NCI-H1417 (cell line): ENCODE measurements around the gene TMEM30A.

ENCODE experiments used
- DNase-seq, 3 experiments: peaks; one replicate each; lab custom pipeline; 2025; lab: John Stamatoyannopoulos, UW

Gene TMEM30A

DNA sequence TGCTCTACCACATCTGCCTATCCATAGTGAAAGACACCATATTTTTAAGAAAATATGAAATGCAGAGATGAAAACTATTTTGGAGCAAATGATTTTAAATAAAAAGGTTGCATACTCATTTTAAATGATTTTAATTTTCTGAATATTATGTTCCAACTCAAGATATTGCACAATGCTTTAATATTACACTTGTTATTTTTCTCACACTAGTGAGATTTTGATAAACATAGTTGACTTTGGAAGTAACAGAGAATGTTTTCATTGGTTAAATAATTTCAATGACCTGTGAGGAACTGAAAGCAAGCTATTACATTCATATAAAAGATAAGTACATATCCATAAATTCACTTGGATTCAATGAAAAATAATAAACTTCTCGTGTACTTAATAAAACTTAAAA, 7.2 kb upstream of the TMEM30A start:
- DNase-seq = no peak

DNA sequence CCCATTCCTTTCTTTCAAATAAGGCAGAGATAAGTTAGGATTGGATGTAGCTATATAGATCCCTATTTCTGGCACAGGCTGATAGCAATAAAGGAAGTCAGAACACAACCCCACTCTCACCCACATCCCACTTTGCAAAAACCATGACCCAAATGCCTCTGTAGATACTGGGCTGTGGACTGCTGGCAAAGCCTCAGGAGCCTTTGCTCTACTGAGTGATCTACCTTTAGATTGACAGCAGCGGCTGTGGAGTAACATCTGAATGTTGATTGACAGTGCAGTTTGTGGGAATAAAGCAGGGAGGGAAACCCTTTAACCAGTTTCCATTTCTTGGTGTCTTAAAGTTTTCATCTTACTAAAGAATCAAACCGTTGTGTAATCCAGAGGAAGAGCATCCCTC, 6.7 kb upstream of the TMEM30A start:
- no peak for DNase-seq

DNA sequence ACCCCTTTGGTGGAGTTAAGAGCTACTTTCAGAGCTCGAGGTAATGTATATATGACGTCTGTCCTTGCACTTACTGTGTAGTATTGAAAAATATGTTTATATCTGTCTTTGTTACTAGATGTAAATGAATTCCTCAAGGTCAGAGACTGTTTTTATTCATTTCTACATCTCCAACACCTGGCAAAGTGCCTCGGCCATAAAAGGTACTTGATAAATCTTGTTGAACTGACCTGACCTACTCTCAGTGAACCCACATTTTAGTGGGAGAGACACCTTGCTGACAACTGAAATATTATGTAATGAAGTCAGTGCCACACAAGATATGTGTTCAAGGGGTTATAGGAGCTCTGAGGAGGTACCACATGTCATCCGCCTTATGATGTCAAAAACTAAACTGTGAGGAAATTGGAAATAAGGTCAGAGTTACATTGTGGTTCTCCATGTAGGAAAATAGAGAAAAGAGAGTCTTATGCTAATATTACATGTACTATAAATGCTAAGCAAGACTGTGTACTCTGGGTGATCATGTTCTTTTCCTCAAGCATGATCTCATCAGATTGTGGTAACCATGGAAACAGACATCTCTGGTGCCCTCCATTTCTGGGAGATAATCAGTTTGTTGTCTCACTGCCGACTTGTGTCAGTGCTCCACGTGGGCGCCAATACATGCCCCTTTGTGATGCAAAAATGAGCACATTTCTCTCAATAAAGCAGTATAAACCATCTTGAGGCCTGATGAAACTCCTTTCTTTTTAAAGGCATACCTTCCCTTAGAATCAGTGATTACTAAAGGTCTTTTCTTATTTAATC, 5.7 kb upstream of the TMEM30A start:
- DNase-seq = no peak

DNA sequence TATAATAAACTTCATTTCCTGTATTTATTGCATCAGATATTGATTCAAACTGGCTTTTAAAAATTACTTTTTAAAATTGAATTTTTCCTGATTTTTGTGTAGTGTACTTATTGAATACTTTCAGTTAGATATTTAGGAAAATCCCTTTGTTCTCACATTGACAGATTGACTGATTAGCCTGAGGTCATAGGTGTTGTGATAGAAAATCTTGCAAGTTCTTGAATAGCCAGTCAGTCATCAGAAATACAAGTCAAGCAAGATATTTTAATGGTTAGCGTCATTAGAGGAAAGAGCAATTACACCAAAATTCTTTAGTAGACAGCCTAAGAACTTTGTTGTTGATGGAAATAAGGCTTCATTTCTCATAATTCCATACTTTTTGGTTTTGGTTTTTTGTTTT, 3.4 kb upstream of the TMEM30A start:
- DNase-seq = no peak

DNA sequence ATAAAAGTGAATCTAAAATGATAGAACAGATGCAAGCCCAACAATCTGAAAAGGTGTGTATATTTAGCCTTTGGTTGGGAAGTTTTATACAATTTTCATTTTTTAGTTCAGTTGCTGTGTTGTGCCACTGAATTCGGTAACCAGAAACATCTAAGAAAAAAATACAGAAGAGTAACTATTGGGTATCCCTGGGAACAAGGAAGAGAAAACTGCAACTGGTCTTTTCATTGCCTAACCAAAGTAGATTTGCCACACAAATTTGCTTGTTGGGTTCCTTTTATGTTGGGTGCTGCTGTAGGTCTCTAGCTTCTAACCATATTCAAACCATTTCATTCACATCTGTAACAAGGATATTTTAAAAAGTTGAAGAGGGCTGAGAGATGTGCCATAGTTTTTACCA, 2.8 kb upstream of the TMEM30A start:
- DNase-seq = no peak

DNA sequence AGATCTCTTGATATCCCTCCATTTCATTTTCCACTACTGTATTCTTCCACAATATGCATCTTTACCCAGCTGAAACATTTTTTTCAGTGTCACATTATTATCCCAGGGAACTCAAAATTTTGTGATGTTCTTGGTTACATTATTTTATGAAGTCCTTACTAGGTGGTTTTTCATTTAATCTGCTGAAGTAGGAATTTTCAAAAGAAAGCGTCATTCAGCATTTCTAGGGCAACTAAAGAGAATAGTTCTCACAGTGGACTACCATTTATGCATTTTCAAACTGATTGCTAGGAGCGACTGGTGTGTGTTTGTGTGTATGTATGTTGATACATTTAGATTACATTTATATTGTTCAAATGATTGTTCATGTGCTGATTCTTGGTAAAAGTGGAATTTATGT, 2.4 kb upstream of the TMEM30A start:
- no peak for DNase-seq

DNA sequence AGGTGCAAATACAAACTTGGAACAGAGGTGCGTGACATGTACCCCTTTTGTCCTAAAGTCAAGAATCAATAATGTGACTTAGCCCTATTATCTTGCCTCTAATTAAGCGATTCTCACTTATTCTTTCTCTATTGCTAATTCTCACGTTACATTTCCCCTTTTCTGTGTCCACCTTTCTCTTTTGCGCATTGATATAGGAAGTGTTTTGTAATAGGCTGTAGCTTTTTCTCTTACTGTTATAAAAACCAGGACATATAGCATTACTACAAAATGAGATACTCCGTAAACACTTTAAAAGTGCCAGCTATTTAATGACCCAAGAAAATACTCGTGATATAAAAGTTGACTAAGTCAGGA, 669 bp upstream of the TMEM30A start:
- DNase-seq = peak in 1 of 3 experiments; percentile 35

DNA sequence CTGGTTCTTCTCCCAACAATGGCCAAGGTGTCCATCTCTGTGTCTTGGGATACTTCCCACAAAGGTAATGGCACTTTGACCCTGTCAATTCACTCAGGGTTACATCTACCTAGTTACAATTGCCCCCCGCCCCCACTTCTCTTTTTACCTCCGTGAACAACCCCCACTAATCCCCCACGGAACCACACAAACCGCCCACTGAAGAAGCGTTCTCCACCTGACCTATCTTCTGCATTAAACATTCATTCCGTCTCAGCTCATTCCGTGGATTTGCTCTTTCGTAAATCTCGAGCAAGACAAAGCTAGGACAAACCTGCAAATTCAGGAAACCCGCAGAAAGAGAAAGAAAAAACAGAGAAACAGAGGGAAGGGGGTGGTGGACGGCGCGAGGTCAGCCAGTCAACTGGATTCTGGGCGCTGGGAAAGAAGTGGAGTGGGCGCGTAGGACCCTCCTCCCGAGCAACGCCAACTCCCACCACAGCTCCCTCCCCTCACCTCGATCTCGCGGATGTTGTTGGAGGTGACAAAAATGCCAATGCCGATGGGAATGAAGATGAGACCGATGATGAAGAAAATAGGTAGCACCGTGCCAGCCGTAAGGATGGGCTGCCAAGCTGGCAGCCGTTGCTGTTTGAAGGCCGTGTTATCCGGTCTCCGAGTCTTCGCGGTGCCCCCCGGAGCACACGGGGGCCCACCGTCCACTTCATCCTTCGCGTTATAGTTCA, 523 bp downstream of the TMEM30A start:
- DNase-seq = peak; percentile 28 to 58 (median 28)

DNA sequence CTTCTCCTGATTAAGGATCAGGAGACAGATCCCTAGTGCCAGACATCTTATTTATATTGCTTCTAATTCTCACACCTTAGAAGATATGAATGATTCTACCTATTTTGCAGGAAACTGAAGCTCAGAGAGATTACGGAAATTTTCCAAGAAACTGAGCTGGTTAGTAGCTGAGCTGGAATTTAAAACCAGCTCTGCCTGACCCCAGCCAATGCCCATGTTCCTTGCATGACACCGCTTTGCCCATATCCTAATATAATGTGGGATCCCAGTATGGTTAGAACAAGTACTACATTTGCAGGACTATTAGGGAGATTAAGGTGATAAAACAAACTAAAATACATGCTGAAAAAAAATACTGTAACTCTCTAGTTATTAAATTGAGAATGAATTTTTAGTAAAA, 1.9 kb downstream of the TMEM30A start:
- DNase-seq = no peak

DNA sequence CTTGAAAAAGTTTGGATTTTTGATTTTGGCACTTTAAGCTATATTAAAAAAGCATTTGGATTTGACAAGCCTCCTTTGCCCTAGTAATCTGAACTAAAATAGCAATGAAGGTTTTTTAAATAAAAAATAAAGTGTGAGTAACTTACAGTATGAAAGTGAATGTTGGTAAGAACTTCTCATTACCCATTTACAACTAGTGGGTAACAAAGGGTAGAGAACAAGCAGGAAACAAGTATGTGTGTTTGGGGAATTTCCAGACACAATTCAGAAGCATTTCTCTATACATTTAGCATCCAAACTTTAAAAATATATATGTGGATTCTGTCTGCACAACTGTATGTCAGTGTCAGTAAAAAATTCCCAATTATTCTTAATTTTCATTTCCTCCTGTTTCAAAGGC, 2.9 kb downstream of the TMEM30A start:
- no peak for DNase-seq

DNA sequence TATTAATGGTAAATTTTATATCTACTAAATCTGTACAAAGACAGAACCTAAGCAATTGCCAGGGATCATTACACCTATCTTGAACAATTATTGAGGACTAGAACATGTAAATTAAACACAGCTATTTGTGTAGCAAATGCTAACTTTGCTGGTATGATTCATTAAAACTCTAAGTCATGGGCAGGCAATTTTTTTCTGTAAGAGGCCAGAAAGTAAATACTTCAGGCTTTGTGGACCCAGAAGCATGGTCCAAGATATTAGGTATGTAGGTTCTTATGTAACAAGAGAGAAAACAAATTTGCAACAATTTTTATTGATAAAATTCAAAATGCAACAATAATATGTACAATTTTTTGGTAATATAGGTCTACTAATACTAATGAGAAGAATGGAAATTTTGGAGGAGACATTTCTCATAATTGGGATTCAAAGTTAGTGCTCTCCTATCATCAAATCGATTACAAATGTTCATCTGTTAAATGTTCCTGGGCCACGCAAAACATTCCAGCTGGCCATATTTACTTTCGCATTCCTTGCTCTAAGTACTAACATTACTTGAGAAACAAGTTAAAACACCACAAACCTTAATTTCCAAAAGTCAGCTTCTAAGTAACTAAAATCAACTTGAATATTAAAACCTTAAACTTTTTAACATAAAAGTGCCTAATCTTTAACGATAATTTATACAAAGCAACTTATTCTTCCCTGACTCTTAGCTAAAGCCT, 4.3 kb downstream of the TMEM30A start:
- DNase-seq = no peak

DNA sequence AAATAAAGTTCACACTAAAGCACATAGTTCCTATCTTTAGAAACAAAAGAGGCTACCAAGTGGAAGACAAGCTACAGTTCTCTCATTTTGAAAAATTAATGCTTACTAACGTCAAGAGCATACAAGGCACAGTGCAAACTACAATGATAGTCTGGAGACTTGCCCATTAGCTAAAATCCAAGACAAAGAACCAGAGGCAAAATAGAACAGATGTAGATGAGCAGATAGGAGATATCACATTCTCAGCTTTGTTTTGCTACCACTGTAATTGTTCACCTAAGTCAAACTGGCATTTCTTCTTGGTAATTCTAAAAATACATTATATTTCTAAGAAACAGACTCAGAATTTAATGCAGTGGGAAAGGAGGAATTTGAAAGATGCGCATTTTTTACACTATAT, 5.2 kb downstream of the TMEM30A start:
- DNase-seq = no peak

DNA sequence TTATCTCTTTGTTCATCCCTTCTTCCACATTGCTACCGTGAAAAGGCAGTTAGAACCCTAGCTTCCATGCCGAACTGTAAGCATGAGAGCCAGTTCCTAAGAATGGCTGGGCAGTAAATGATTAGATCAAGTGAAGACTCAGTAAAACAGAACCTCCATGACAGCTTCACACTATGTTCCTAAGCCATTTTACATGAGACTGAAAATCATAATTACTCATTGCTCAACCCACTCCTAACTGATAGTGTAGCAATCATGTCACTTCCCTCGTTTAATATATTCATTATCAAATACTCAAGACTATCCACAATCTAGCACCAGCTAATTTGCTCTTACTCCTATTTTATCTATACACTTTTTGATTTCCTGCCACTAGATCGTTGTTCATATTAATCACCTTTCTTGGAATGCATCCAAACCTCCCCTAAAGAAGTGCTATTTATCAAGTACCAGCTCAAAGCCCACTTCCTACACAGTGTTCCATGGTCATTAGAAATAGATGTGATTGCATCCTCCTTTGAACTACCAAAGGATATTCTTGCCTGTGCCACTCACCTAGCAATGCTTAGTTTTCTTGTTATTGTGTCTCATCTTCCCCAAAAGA, 6.0 kb downstream of the TMEM30A start:
- DNase-seq = peak in 1 of 3 experiments; percentile 41

DNA sequence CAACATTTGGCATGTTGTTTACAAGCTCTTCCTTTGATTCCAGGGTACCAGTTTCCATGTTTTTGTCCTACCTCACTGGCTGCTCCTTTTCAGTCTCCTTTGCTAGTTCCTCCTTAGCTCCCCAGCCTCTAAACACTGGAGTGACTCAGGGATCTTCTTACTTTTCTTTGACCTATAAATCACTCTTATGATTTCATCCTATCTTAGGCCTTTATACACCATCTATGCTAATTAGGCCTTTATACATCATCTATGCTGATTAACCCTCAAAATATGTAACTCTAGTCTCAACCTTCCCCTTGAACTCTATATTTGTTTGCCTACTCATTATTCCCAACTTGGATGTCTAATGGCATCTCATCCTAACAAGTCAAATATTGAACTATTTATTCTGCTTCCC, 9.5 kb downstream of the TMEM30A start:
- DNase-seq = no peak

DNA sequence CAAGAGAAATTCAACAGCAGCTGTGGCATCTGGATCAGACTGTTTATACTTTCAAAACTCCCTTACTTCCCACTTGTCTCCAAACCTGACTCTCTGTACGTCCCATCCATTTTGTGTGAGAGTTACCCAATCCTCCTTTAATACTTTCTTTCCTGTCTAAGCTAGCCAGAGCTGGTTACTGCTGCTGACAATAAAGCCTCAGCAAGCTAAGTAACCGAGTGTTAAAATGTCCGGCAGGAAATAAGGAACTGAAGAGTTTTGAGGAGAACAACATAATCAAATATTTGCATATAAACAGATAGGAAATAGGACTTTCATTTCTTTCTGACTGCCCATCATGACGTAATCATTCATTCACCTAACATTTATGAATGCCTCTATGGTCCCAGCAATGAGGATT, 11.6 kb downstream of the TMEM30A start:
- DNase-seq = no peak

DNA sequence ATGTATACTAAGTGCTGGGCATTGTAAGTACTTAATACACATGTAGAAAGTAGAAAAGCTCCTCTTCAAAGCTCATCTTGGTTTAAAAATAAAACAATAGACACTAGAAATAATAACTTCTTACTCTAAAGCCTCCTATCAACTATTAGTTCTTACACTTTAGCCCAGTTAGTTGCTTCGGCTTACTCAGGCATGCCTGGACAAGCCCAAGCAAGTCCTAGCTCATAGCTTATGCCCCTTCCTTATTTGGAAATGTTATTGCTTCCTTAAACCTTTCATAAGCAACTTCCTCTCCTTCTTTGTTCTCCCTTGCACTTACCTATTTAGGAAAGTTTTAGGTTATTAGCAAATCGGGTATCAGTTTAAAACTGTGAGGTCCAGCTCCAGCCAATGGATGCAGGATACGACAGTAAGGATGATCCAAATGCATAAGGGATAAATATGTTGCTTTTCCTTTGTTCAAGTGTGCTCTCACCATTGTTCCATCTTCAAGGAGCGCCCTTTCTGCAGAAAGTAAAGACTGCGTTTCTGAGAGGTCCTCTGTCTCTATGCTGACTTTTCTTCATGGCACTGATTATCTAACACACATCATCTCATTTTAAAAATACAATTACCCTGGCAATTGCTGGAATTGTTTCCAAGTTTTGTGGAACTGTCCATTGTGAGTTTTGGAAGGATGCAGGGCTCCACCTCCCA, 12.3 kb downstream of the TMEM30A start:
- DNase-seq = no peak

DNA sequence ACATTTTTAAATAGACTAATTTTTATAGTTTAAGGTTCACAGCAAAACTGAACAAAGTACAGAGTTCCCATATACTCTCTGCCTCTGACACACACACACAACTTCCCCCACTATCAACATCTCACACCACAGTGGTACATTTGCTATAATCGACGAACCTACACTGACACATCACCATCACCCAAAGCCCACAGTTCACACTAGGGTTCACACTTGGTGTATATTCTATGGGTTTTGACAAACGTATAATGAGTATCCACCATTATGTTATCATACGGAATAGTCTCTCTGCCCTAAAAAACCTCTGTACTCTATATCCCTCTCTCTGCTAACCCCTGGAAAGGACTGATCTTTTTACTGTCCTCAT, 15.6 kb downstream of the TMEM30A start:
- DNase-seq = no peak

DNA sequence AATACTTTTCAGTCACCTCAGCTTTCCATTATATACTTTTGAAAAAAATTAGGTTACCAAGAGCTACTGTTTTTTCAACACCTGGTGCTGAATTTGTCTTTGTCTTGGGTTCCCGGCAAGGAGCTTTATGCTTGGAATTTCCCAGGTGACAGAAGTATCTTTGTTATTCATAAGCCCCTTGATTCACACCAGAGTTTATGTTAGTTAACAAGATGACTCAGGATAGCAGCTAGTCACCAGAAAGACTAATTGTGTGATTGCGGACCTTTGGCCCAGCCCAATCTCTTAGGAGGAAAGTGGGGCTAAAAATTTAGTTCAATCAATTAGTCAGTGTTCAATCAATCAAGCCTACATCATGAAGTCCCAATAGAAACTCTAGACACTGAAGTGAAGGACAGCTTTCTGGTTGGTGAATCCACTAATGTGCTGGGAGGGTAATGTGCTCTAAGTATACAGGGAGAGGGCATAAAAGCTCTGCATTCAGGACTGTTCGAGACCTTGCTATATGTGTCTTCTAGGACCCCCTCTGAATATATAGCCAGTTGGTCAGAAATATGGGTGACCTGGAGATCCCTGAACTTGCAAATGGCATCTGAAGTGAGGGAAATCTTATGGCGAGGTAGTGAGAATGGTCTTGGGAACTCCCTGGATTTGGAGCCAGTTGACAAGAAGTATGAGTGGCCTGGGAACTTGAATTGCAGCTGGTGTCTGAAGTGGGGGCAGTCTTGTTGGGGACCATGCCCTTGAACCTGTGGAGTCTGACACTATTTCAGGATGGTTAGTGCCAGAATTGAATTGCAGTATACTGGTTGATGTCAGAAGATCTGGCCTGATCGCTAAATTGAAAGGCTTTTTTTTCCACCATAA, 16.2 kb downstream of the TMEM30A start:
- no peak for DNase-seq

DNA sequence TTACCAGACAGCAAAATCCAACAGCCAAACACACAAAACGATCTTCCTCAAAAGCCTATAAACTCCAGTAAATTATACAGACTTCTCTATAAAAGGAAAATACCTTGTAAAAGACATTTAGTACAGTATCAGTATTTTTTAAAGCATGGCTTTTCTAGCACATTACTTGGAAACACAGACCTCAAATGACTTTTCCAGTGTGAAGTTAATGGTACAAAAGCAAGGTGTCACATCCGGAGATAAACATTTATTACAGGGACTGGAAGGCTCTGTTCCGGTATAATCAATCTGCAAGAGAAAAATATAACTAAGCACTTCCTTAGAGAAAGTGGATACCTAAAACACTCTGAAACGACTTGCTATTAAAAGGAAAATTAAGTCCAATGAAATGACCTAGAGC, 17.1 kb downstream of the TMEM30A start:
- no peak for DNase-seq

DNA sequence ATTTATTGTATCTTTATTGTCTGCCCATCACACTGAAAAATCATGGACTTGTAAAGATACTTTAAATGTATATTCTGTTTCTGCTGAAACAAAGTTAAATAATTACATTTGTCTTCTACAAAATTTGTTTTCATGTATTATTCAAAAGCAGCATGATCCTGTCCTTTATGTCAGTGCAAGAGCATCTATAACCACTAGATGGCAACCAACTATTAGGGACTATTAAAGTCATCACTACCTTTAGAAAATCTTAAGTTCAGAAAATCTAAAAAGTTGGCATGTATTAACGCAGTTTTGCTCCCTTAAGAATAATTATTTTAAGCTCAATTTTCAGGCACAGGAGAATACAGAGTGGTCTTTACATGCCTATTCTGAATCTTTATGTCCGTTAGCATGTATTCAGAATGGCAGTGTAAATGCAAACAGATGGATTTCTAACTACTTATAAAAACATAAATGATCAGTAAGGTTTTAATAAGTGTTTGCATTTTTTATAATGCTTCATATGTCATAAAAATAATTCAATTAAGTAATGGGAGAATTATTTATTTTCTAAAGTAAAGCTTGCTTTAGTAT, 17.8 kb downstream of the TMEM30A start:
- DNase-seq = peak; percentile 5 to 62 (median 28)

DNA sequence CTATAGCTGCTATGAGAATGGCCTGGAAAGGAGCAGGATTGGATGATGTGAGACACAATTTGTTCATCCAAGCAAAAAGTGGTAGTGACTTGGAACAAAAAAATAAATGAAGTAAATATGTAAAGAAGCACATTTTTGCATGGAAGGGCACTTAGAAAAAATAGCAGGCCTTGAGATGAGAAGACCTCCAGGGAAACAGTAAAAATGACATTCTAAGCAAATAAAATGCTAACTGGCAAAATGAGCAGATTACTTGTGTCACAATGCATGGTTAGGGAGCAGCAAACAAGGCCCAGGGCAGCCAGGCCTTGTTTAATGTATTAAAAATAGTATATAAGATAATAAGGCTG, 21.2 kb downstream of the TMEM30A start:
- no peak for DNase-seq
